Upper lobe of right lung (tissue), 1 donor: Measurements from ENCODE around the gene NUDT3. TPM values are rescaled to one million over a fixed set of nuclear protein-coding genes. Genes with fewer than 3 reads are reported as not detected.

Experiments
- ATAC-seq: fragments of 200-7000 bp; cut with Tn5 transposase; one replicate; pipeline ENCODE4 v1.9.1; 2020; ENCODE audit warnings: mild to moderate bottlenecking, moderate library complexity
- DNase-seq: peaks from one replicate; pipeline ENCODE4 v3.0.0-alpha.2; 2020
- H3K27ac ChIP-seq: fragments of 200-600 bp; one replicate; pipeline ENCODE4 v1.8.0; 2022
- H3K27me3 ChIP-seq: fragments of 200-600 bp; one replicate; pipeline ENCODE4 v1.8.0; 2022; ENCODE audit warnings: mild to moderate bottlenecking
- H3K36me3 ChIP-seq: fragments of 200-600 bp; one replicate; pipeline ENCODE4 v1.8.0; 2022
- H3K4me1 ChIP-seq: fragments of 200-600 bp; one replicate; pipeline ENCODE4 v1.8.0; 2022
- H3K4me3 ChIP-seq: fragments of 200-600 bp; one replicate; pipeline ENCODE4 v1.8.0; 2022; ENCODE audit warnings: mild to moderate bottlenecking
- H3K9me3 ChIP-seq: fragments of 200-600 bp; one replicate; pipeline ENCODE4 v1.8.0; 2022
- intact Hi-C: fragments of 100-400 bp; cut with DNase I; formaldehyde crosslinking; loops from one replicate; pipeline ENCODE4 v1.11.0; 2022
- total RNA-seq: library from RNA; stranded (reverse); fragmentation: NEBNext Ultra II Directional; extraction: Animal tissue kit (Norgen Biotek cat#: 25700); gene quantifications from one replicate; pipeline ENCODE4 v1.2.1, GENCODE V29; 2021
- TF ChIP-seq, protein P1 (sequence below): fragments of 200-600 bp; IDR thresholded peaks from one replicate; pipeline ENCODE4 v1.8.0; 2022; ENCODE audit warnings: antibody characterized with exemption
- donor health status: DM: no; HTN: yes; CAD: no; lungs with severe emphysema.

NUDT3 gene
- total RNA-seq, 1 donor from 2014 or later: 29.1 TPM

DNA sequence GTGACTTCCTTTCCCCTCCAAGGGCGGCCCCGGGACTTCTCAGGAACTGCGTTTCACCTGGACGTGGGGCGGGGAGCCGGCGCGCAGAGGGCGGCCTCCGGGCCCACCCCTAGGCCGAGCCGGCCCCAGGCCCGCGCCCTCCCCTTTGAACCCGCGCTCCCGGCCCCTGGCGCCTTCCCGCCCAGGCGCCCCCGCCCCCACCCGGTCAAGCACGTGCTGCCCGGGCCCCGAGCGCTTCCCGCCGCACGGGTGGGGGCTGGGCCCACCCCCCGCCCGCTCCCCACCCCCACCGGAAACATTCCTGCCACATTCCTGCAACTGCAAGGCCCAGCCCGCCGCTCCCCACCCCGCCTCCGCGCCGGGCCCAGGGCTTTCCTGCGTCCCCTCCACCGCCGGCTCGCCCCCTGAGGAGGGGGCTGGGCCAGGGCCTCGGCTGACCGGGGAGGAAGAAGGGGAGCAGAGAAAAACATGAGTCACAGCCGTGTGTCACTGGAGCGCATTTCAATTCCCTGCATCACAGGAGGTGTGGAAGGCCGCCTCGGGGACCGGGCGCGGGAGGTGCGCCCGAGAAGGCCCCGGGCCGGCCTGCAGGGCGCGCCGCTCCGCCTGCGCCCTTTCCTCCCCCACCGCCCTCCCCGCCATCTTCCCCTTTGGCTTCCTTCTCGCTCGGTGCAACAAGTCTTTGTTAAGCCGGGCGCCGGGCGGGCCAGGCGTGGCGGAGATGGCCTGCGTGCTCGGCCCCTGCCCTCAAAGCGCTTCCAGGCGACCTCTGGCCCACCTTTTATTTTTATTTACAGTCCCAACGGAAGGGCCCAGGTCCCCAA, 156.9 kb downstream of the NUDT3 start:
- peak overlapping the region; percentile 89 for H3K27ac ChIP-seq
- TF ChIP-seq, protein P1, sequence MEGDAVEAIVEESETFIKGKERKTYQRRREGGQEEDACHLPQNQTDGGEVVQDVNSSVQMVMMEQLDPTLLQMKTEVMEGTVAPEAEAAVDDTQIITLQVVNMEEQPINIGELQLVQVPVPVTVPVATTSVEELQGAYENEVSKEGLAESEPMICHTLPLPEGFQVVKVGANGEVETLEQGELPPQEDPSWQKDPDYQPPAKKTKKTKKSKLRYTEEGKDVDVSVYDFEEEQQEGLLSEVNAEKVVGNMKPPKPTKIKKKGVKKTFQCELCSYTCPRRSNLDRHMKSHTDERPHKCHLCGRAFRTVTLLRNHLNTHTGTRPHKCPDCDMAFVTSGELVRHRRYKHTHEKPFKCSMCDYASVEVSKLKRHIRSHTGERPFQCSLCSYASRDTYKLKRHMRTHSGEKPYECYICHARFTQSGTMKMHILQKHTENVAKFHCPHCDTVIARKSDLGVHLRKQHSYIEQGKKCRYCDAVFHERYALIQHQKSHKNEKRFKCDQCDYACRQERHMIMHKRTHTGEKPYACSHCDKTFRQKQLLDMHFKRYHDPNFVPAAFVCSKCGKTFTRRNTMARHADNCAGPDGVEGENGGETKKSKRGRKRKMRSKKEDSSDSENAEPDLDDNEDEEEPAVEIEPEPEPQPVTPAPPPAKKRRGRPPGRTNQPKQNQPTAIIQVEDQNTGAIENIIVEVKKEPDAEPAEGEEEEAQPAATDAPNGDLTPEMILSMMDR: no peak
- H3K9me3 ChIP-seq: no peaks in the 10 kb centered on the region
- peak; percentile 85 for DNase-seq
- H3K36me3 ChIP-seq: peaks cover under 1% of the 10 kb centered on the region
- ATAC-seq: peak; percentile 58
- peak overlapping the region; percentile 59 for H3K4me3 ChIP-seq
- H3K4me1 ChIP-seq: peaks cover 9% of the 10 kb centered on the region
- intact Hi-C loops: no loop called here
- no peaks in the 10 kb centered on the region for H3K27me3 ChIP-seq

DNA sequence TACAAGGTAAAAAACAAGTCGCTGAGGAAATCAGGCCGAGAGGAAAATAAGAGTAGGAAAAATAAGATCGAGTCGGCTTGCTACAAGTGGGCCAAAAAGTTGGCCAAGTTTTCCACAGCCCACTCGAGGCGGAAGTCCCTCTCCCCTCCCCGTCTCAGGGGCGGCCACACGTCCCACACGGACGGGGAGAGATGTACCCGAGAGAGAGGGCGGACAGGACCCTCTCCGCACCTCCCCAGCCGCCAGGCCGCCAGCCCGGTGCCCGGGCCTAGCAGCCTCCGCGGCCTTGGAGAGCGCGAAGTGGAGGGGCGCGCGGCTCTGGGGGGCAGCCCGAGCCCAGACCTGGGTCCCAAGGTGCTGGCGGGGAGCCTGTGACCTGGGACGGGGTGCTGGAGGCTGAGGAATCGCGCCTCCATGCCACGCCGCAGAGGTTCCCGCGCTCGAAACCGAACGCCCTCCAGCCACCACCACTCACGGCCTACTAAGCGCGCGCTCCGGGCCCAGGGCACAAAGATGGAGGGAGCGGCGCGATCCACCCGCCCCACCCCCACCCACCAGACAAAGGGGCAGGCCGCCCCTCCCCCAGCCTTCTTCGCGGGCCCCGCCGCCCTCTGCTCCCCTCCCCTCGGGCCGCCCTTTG, 157.7 kb downstream of the NUDT3 start:
- ATAC-seq: no peak
- Histone ChIP-seq H3K4me1 (peaks cover 9% of the 10 kb centered on the region), H3K27ac (peak overlapping the region; percentile 89), H3K4me3 (no peak overlapping the region), H3K36me3 (no peaks in the 10 kb centered on the region), H3K27me3 (no peaks in the 10 kb centered on the region), H3K9me3 (no peaks in the 10 kb centered on the region)
- no peak for DNase-seq
- intact Hi-C loops: no loop called here
- TF ChIP-seq, protein P1: no peak

DNA sequence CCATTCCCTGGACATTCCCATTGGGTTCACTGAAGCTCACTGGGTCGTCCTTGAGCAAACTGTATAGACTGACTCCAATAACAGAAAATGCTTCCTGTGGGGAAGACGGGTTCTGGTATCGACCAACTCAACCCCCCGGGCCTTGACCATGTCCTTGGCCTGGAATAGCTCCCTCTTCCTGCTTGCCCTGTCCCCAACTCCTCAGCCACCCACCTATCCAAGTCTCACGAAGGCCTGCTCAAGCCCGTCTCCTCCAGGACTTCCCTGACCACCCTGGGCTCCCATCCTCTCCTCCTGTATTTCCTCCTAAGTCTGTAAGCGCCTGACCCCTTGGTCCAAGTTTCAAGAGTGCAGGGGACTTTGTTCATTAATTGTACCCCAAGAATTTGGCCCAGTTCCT, 158.6 kb downstream of the NUDT3 start:
- no peak for DNase-seq

DNA sequence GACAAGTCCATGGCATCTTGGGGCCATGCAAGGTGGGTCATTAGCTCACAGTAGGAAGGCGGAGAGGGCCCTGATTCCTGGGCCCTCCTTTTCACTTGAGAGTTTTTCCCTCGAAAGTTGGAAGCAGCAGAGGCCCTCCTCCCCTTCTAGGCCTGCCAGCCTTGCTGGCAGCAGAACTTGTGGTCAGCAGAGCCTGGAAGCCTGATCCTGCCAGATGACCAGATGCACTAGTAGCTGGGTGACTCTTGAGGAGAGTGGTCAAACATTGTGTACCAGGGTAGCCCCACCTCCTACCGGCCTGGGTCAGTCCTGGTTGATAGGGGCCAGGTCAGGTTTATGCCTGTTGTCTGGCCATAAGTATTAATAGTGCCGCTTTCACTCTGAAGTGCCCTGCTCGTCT, 159.6 kb downstream of the NUDT3 start:
- H3K36me3 ChIP-seq: no peaks in the 10 kb centered on the region
- DNase-seq: no peak
- no peak overlapping the region for H3K27ac ChIP-seq
- no peak for ATAC-seq
- no peaks in the 10 kb centered on the region for H3K27me3 ChIP-seq
- H3K4me3 ChIP-seq: no peak overlapping the region
- peaks cover 9% of the 10 kb centered on the region for H3K4me1 ChIP-seq
- TF ChIP-seq, protein P1: no peak
- no peaks in the 10 kb centered on the region for H3K9me3 ChIP-seq
- intact Hi-C loops: no loop called here

More for the DNA sequence above, 158.6 kb downstream of the NUDT3 start:
- no peak for ATAC-seq
- Histone ChIP-seq H3K9me3 (no peaks in the 10 kb centered on the region), H3K4me3 (no peak overlapping the region), H3K36me3 (no peaks in the 10 kb centered on the region), H3K27me3 (no peaks in the 10 kb centered on the region), H3K27ac (no peak overlapping the region), H3K4me1 (peaks cover 9% of the 10 kb centered on the region)
- intact Hi-C loops: no loop called here
- TF ChIP-seq, protein P1: no peak

DNA sequence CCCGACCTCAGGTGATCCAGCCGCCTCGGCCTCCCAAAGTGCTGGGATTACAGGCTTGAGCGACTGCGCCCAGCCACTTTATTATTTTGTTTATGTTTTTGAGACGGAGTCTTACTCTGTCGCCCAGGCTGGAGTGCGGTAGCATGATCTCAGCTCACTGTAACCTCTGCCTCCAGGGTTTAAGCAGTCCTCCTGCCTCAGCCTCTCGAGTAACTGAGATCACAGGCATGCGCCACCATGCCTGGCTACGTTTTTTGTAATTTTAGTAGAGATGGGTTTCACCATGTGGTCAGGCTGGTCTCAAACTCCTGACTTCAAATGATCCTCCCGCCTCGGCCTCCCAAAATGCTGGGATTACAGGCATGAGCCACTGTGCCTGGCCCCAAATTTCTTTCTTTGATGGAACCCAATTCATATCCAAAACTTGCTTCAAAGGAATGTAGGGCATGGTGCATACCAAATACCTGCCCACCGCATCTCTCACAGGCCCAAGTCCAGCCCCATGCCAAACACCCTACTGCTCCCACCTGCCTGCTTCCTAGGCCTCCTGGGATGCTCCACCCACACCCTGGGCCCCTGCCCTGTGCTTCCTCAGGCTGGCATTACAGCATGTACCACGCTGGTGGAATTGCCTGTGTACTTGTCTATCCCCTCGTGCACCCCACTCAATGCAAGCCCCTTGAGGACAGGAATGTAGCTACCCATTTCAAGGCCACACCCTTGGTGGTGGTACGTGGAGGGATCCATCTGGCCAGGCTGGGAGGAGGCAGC, 160.7 kb downstream of the NUDT3 start:
- ATAC-seq (no peak), DNase-seq (no peak)
- H3K27ac ChIP-seq: no peak overlapping the region
- no peak overlapping the region for H3K4me3 ChIP-seq
- TF ChIP-seq, protein P1: no peak
- H3K27me3 ChIP-seq: no peaks in the 10 kb centered on the region
- no peaks in the 10 kb centered on the region for H3K9me3 ChIP-seq
- H3K4me1 ChIP-seq: peaks cover 9% of the 10 kb centered on the region
- intact Hi-C loops: no loop called here
- H3K36me3 ChIP-seq: no peaks in the 10 kb centered on the region
